Stimulated activated CD8-positive, alpha-beta memory T cell treated with anti-CD3 and anti-CD28 coated beads, Interleukin-2, amount 100 ng/mL, for 1 hour (primary cell): ENCODE data around the gene CACNA2D1.
"Not testable (repeated sequence)": the region's sequence is repeated elsewhere in the genome, so short reads cannot be mapped to it uniquely, and the experiment has no call there.

Experiments
- DNase-seq, 2 donors: peaks; one replicate each; pipeline ENCODE4 v3.0.0-alpha.2; 2020; ENCODE audit warnings: low read depth in 2 of 2

The CACNA2D1 gene

GRCh38 chr7:82039621-82040020 is 404.0 kb downstream of the CACNA2D1 start:
- DNase-seq = no peak

- no peak for DNase-seq
Observed at GRCh38 chr7:82036146-82036886, 407.3 kb downstream of the CACNA2D1 start.

GRCh38 chr7:82035456-82035855 is 408.1 kb downstream of the CACNA2D1 start:
- no peak for DNase-seq

GRCh38 chr7:82032901-82033300 is 410.7 kb downstream of the CACNA2D1 start:
- DNase-seq = no peak

- DNase-seq = no peak
Observed at GRCh38 chr7:82029236-82029913, 414.2 kb downstream of the CACNA2D1 start.

- no peak for DNase-seq
Observed at GRCh38 chr7:82028097-82028496, 415.5 kb downstream of the CACNA2D1 start.

- DNase-seq = no peak
Observed at GRCh38 chr7:82021713-82022112, 421.9 kb downstream of the CACNA2D1 start.

- DNase-seq = no peak
Observed at GRCh38 chr7:82021036-82021435, 422.5 kb downstream of the CACNA2D1 start.

- no peak for DNase-seq
Observed at GRCh38 chr7:82019551-82020475, 423.8 kb downstream of the CACNA2D1 start.

- no peak for DNase-seq
Observed at GRCh38 chr7:82018226-82018625, 425.4 kb downstream of the CACNA2D1 start.

GRCh38 chr7:82017334-82017943 is 426.1 kb downstream of the CACNA2D1 start:
- DNase-seq = no peak

GRCh38 chr7:82015751-82016150 is 427.8 kb downstream of the CACNA2D1 start:
- no peak for DNase-seq

GRCh38 chr7:82014574-82014973 is 429.0 kb downstream of the CACNA2D1 start:
- not testable (repeated sequence) for DNase-seq

GRCh38 chr7:82012453-82012852 is 431.1 kb downstream of the CACNA2D1 start:
- no peak for DNase-seq

- DNase-seq = no peak
Observed at GRCh38 chr7:82010416-82010815, 433.2 kb downstream of the CACNA2D1 start.

- DNase-seq = no peak
Observed at GRCh38 chr7:82007315-82007714, 436.3 kb downstream of the CACNA2D1 start.

GRCh38 chr7:82005056-82005455 is 438.5 kb downstream of the CACNA2D1 start:
- no peak for DNase-seq

- no peak for DNase-seq
Observed at GRCh38 chr7:81993186-81993585, 450.4 kb downstream of the CACNA2D1 start.

GRCh38 chr7:81990395-81990794 is 453.2 kb downstream of the CACNA2D1 start:
- DNase-seq = no peak

GRCh38 chr7:81986723-81987470 is 456.7 kb downstream of the CACNA2D1 start:
- no peak for DNase-seq

- no peak for DNase-seq
Observed at GRCh38 chr7:81983406-81983805, 460.2 kb downstream of the CACNA2D1 start.
